ENCODE measurements around the gene CDC42EP3.

Gene CDC42EP3

DNA sequence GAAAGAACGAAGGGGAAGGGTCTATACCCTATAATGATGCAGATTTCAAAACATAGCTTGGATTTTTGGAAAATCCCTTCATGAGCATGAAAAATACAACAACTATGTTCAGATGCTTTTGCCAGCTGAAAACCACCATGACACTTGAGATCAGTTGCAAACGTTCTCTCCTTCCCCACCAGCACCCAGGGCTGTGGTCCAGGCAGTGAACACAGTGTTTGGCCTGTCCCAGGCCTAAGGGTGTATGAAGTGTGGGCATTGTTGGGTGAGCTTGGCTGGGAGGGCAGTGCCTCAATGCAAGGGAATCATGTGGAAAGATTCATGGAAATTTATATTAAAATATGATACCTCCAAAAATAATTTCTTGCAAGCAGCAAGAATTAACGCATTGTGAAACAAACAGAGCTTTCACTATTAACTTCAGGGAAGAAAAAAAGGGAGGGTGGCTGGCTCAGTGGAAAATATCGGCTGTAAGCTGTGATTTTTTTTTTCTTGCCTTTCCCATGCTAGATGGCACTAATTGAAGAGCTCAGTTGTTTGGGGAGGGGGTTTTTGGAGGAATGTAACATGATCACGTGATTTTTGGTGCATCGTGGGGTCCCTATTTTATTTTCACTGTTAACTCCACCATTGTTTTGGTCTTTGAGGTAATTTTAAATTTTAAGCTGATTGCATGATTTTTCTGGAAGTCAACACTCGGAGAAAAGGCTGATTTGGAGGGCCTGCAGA, 52.0 kb downstream of the CDC42EP3 start:
- no peak for DNase-seq

GRCh38 chr2:37618326-37618725, 53.1 kb downstream of the CDC42EP3 start:
- DNase-seq, result no peak

- DNase-seq, result no peak
Observed at GRCh38 chr2:37617119-37617892, 54.1 kb downstream of the CDC42EP3 start.

DNA sequence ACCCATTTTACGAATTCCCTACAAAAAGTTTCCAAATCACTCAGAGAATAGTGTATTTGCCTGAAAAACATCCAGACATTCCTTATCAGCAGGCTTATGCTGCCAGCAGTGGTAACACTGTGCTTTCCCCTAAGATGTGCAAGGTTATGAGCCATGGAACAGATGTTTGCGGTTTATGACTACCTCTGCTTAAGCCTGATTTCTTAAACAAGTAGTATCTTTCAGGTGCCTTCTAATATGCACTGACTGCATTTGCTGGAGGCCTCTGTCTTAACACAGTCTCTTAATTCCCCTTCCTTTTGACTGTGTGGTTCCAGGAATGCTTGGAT, 54.8 kb downstream of the CDC42EP3 start:
- DNase-seq, result no peak

DNA sequence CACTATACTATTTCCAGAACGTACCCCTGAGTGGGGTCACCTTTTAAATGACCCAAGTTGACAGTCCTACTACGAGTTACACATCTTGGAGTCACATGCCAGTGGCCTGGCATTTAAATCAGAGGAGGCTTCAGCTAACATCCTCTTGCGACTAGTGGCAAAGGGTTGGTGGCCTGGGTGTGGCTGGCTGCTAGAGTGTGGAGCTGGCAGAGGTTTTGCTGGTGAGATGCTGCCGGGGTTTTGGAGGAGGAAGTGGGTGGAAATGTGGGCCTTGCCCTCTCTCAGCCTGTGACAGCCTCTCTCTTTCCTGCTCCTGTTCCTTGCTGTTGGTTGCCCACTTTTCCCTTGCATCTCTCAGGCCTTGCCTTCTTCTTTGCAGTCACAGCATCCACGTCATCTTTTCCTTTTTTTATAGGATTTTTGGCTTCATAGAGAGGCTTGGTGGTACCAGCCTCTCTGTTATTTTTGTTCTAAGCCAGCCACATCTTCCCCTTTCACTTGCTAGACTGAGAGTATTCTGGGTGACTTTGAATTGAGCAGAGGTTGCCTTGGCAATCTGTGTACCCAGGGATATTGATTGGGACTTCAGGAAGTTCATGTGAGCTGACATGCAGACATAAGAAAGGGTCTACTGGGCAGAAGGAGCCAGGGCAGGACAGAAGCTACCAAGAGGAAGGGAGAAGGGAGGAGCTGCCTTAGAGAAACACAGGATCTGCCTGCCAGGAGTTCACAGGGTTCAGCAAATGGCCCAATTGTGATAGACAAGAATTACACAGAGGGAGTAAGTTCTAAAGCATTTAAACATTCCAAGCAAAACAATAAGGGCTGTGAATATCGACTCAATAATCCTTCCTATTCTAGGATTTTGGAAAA, 55.4 kb downstream of the CDC42EP3 start:
- DNase-seq, result peak in 4 of 58 donors; percentile 4 to 29 (median 13)

DNA sequence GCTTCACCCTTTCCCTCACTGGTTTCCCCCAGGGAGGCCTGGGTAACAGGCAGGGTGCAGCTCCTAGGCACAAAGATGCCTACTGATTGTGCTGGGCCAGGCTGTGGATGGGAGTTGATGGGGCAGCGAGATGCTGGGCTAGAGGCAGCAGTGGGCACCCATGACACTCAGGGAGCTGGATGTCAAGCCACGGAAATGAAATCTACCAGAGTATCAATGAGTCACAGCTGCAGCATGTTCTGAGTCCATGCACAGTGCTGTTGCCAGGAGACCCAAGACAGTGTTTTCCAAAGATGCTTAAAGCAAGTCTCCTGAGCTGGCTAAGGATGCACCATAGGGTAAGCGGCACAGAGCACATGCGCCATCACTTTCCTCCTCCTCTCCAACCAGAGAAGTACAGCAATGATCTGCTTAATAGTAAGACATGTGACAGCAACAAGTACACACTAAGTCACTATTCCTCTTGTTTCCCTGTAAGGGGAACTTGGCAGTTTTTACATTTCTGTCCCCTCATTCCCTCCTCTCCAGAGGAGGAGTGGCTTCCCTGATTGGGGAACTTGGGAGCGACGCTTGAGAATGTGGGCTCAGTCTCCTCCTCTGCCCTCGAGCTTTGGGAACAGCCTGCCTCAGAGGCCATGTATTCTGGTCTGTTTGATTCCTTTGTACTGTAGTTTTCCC, 57.2 kb downstream of the CDC42EP3 start:
- DNase-seq, result peak in 6 of 58 donors; percentile 15 to 48 (median 22)

DNA sequence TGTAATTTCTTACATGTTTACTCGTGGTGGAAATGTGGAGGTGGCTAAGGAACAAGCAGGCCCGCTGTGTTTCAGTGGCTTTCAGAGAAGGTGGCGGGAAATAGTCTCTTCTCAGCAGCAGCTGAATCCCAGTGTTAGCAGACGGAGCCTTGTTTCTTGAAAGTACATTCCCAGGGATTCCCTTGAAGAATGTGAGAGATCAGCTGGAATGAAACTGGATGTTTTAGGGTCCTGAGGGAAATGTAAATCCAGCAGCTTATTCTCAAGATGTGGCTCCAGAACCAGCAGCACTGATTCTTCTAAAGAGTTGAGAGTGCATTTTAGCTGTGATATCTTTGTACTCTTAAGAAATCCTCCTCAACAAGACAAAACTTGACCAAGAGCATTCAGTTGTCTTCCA, 59.1 kb downstream of the CDC42EP3 start:
- DNase-seq, result peak in 1 of 58 donors; percentile 10

- no peak for DNase-seq
Observed at GRCh38 chr2:37610638-37611289, 60.7 kb downstream of the CDC42EP3 start.

DNA sequence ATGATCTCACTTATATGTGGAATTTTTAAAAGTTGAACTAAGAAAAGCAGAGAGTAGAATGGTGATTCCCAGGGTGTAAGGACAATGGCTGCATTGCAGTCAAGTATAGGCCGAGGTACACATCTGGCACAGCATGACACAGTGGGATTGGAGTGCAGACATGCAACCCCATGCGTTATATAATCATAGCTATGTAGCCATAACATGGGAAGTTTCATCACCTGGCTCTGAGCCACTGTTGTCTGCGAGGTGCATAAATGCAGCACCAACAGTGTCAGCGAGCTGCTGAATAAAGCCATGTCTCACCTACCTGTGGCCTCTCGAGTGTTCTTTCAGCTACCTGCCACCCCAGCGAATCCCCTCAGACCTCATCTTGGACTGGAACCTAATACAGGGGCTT, 61.7 kb downstream of the CDC42EP3 start:
- DNase-seq, result no peak

DNA sequence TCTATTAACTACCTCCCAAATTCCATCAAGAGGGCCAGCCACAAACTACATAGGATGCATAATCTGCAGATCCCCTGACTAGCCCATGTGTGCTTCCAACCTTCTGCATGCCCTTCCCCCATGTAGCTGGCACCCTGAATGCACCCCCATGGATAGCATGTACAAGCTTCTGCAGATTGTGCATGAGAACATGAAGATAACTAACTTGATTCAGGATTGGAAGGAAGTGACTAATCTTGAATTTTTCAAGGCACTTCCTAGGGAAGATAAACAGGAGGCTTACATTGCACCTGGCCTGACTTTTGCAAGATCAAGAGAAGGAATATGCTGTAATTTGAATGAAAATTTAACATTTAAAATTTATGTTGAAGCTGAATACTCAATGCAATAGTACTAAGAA, 66.7 kb downstream of the CDC42EP3 start:
- no peak for DNase-seq

DNA sequence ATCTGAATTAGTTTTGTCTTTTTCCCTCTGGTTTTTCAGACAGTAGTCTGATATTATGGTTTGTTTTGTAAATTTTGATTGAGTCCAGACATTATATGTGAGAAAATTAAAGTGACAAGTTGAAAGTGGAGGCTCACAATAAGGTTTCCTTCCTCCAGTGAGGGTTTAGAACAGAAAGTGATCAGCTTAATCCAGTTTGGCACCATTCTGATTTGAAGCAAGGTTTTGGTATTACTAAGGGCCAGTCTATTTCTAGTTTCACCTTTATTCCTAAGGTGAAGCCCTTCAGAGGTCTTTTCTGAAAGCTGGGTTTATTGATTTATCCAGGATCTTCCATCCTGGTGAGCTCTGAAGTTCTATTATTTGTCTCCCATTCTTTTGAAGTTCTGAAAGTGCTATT, 68.7 kb downstream of the CDC42EP3 start:
- DNase-seq, result no peak

DNA sequence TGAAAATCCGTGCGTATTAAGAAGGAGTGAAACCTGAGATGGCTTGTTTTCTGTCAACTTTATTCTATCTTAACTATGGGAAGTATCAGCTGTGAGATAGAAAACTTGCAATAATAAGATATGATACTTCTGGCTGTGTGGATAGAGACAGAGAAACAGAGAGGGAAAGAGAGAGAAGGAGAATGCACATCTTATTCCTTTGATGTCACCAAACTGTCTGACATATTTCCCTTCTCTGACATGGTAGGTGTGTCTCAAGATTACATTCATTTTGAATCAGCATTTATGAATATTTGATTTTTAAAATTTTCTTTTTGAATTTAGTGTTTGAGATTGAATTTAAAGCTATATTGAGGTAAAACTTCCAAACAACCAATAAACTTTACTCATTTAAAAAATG, 69.4 kb downstream of the CDC42EP3 start:
- no peak for DNase-seq

DNA sequence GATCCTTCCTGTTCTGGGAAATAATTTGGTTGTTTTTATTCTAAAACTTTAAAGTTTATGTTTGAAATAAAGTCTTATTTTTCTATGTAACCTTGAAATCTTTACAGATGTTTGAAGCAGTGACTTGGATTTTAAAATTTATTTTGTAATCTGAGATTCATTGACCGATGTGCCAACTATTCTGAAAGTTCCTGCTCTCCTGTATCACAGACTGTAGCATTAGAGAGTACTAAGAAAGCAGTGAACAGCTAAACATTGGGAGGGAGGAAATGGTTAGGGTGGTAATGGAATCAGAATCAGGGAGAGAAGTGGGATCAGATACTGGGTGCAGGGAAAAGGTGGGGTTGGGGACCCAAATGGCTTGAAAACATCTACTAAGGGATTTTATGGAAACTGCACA, 69.9 kb downstream of the CDC42EP3 start:
- DNase-seq, result no peak

GRCh38 chr2:37600735-37601134, 70.7 kb downstream of the CDC42EP3 start:
- no peak for DNase-seq

- no peak for DNase-seq
Observed at GRCh38 chr2:37599688-37600525, 71.5 kb downstream of the CDC42EP3 start.

- DNase-seq, result no peak
Observed at GRCh38 chr2:37593694-37594093, 77.7 kb downstream of the CDC42EP3 start.

DNA sequence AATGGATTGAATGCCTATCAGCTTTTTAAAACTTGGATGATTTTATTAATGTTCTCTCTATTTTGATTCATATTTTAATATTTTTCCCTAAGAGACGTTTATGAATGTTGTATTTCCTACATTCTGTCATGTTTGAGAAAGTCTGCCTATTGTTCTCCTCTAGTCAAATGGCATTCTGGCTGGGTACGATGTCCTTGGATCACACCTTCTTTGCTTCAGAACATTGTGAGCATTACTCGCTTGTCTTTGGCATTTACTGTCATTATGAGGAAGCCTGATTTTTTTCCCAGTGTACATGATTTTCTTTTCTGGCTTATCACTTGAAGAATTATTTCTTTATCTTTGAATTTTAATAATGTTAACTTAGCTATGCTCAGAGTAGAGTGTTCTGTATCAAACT, 78.4 kb downstream of the CDC42EP3 start:
- DNase-seq, result no peak

All from anterior cingulate cortex (tissue), 58 donors.